ENCODE results near the gene CACNB4. TPM values are rescaled to one million over a fixed set of nuclear protein-coding genes. Genes with fewer than 3 reads are reported as not detected.
"Not testable (repeated sequence)": the region's sequence is repeated elsewhere in the genome, so short reads cannot be mapped to it uniquely, and the experiment has no call there.

CACNB4 gene
- total RNA-seq, result 0.10 and 0.82 TPM in 2 replicates

- no peak for DNase-seq (ENCODE audit: extremely low read depth, low read depth, low spot score)
Measured at GRCh38 chr2:152098496-152099366, at the start of gene CACNB4. Gene CACNB4 (minus strand): TSS chr2:152099044.

- no peak for DNase-seq (ENCODE audit: extremely low read depth, low read depth, low spot score)
Measured at GRCh38 chr2:152134488-152135280, 35.8 kb upstream of the CACNB4 start.

GRCh38 chr2:152132306-152132705, 33.5 kb upstream of the CACNB4 start:
- no peak for DNase-seq (ENCODE audit: extremely low read depth, low read depth, low spot score)

- DNase-seq (ENCODE audit: extremely low read depth, low read depth, low spot score), result no peak
Measured at GRCh38 chr2:152127628-152128027, 28.8 kb upstream of the CACNB4 start.

GRCh38 chr2:152126664-152127063, 27.8 kb upstream of the CACNB4 start:
- DNase-seq (ENCODE audit: extremely low read depth, low read depth, low spot score), result no peak

GRCh38 chr2:152122161-152122560, 23.3 kb upstream of the CACNB4 start:
- DNase-seq (ENCODE audit: extremely low read depth, low read depth, low spot score), result no peak

GRCh38 chr2:152120430-152120829, 21.6 kb upstream of the CACNB4 start:
- DNase-seq (ENCODE audit: extremely low read depth, low read depth, low spot score), result no peak

- DNase-seq (ENCODE audit: extremely low read depth, low read depth, low spot score), result no peak
Measured at GRCh38 chr2:152115952-152116351, 17.1 kb upstream of the CACNB4 start.

- DNase-seq (ENCODE audit: extremely low read depth, low read depth, low spot score), result no peak
Measured at GRCh38 chr2:152114366-152114765, 15.5 kb upstream of the CACNB4 start.

GRCh38 chr2:152107140-152107539, 8.3 kb upstream of the CACNB4 start:
- DNase-seq (ENCODE audit: extremely low read depth, low read depth, low spot score), result not testable (repeated sequence)

GRCh38 chr2:152106464-152106863, 7.6 kb upstream of the CACNB4 start:
- no peak for DNase-seq (ENCODE audit: extremely low read depth, low read depth, low spot score)

- DNase-seq (ENCODE audit: extremely low read depth, low read depth, low spot score), result no peak
Measured at GRCh38 chr2:152103271-152103670, 4.4 kb upstream of the CACNB4 start.

- no peak for DNase-seq (ENCODE audit: extremely low read depth, low read depth, low spot score)
Measured at GRCh38 chr2:152100961-152101360, 2.1 kb upstream of the CACNB4 start.

GRCh38 chr2:152099367-152100050, 665 bp upstream of the CACNB4 start:
- no peak for DNase-seq (ENCODE audit: extremely low read depth, low read depth, low spot score)

- no peak for DNase-seq (ENCODE audit: extremely low read depth, low read depth, low spot score)
Measured at GRCh38 chr2:152097801-152098495, 896 bp downstream of the CACNB4 start.

- no peak for DNase-seq (ENCODE audit: extremely low read depth, low read depth, low spot score)
Measured at GRCh38 chr2:152097290-152097800, 1.5 kb downstream of the CACNB4 start.

- DNase-seq (ENCODE audit: extremely low read depth, low read depth, low spot score), result no peak
Measured at GRCh38 chr2:152095146-152095545, 3.7 kb downstream of the CACNB4 start.

GRCh38 chr2:152094014-152094413, 4.8 kb downstream of the CACNB4 start:
- DNase-seq (ENCODE audit: extremely low read depth, low read depth, low spot score), result no peak

GRCh38 chr2:152093464-152093863, 5.4 kb downstream of the CACNB4 start:
- no peak for DNase-seq (ENCODE audit: extremely low read depth, low read depth, low spot score)

- no peak for DNase-seq (ENCODE audit: extremely low read depth, low read depth, low spot score)
Measured at GRCh38 chr2:152092095-152092494, 6.7 kb downstream of the CACNB4 start.

Data from glomerular endothelial cell (primary cell).